Kidney glomerular epithelial cell (primary cell): ENCODE data around the gene ABCC10.

Experiments
- DNase-seq: peaks from one replicate; lab custom pipeline; 2025; lab: John Stamatoyannopoulos, UW

The ABCC10 gene

GRCh38 chr6:43468748-43469681, 41.7 kb downstream of the ABCC10 start:
- DNase-seq: no peak

DNA sequence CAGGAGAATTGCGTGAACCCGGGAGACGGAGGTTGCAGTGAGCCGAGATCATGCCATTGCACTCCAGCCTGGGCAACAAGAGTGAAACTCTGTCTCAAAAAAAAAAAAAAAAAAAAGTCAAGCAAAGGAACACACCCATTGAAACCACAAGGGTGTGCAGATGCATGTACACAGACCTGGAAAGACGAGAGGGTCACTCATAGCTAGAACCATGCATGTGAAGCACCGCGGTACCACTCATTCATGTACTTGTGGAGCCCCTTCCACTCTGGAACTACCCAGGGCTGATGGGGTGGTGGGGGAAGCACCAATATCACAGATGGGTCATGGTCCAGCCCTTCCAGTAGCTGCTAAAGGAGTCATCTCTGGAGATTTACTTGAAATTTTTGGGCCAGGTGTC, 42.6 kb downstream of the ABCC10 start:
- no peak for DNase-seq

DNA sequence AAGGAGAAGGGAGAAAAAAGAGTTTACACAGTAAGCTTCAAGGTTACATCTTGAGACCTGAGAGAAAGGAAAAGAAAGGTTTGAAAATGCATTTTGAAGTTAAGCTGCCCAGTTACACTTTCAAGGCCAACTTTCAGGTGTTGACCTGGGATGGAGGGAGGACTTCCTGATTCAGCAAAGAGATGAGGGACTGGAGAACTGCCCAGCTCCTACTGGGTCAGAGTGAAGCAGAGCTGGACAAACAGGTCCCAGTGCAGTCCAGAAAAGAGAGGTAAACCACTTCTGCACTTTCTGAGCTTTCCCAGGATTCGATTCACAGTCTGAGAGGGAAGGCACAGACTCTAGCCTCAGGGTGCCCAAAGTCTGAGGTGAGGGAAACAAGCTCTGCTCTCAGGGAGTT, 44.1 kb downstream of the ABCC10 start:
- no peak for DNase-seq

- DNase-seq: no peak
Observed at GRCh38 chr6:43472515-43472914, 45.2 kb downstream of the ABCC10 start.

DNA sequence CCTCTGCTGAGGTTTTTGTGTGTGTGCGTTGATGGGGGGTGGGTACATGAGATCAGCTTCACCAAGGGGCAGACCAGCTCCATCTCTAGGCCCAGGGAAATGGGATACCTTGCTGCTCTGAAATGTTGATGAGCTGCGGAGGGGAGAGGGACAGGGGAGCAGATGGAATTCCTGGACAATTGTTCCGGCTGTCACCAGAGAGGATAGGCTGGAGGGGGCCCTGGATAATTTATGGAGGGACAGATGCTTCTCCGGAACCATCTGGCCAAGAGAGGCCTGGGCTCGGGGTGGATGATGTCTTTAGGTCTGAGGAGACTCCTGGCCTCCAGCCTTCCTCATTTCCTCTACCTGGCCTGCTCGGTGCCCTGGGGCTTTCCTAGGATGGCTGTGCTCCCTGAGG, 48.2 kb downstream of the ABCC10 start:
- no peak for DNase-seq

DNA sequence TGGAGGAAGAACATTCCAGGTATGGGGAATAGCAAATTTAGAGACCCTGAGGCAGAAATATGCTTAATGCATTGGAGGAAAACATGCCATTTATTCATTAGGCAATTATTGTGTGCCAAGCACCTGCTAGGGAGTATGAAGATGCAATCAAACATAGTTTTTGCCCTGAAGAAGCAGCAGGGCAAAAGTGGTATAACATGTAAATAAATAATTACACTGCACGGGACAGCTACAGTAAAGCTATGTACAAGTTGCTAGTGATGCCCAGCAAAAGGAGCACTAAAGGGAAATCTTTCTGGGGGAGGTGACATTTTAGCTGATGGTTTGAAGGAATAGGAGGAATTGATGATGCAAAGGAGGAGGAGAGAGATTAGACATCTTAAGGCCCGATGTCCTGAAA, 49.4 kb downstream of the ABCC10 start:
- no peak for DNase-seq

GRCh38 chr6:43477235-43478007, 50.1 kb downstream of the ABCC10 start, which contains the start of gene TJAP1:
Gene TJAP1 (plus strand): TSS chr6:43477570. CDS start chr6:43499002, 21,432 bp downstream.
- DNase-seq: peak; percentile 78

DNA sequence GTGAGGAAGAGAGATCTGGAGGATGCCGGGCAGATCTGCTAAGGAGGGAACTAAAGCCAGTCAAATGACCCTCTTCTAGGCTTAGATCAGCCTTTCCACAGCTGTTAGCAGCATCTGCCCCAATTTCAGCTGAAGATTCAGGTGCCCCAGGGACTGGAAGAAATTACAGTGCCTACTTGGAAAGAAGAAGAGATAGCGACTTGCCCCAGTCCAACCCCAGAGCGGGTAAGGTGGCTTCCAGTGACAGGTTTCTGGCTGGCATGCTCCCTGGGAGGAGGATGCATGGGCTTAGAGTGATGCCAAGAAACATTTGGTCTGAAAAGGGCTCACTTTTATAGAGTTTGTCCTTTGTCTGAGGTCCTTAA, 50.6 kb downstream of the ABCC10 start:
- no peak for DNase-seq

DNA sequence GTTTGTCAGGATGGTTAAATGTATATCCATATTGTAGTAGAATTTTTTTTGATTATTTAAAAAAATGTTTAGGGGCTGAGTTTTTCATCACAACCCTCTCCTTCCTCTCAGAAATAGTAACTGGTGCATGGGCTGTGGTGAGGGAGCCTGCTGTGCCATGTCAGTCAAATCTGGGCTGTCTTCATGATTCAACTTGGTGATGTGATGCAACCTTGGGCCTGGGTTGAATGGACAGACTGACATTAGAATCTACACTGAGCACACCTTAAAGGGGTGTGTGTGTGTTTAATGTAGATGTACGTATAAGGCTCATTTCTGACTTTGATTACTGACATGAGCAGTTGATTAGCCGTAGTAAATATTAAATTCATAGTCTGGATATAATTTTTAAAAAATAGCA, 53.7 kb downstream of the ABCC10 start:
- DNase-seq: no peak

DNA sequence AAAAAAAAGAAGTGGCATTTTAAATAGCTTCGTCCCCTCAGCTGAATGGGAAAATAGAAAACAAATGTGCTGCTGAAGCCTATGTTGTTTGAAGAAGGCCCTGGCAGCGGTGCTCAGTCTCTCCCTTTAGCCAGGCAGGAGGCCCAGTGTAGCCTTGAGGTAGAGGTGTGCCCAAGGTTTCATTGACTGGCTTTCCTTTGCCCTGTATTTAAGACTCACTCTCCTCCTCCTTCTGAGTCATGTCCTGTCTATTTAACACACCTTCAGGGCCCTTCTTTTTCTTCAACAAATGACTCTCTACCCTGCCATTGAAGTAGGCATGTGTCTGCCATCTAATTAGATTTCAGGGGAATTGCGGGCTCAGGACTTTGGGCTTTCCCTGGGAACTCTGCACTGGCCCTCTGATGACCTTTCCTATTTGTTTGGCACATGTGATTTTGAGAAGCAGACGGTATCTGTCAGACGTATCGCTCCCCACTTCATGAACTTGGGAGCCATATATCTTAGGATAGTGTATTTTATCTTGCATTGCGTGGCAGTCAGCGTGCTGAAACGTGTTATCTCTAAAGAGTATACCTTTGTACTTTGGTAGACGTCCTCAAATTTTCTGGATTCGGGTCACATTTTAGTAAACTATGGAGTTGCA, 54.4 kb downstream of the ABCC10 start:
- no peak for DNase-seq

GRCh38 chr6:43488667-43489276, 61.4 kb downstream of the ABCC10 start:
- no peak for DNase-seq

DNA sequence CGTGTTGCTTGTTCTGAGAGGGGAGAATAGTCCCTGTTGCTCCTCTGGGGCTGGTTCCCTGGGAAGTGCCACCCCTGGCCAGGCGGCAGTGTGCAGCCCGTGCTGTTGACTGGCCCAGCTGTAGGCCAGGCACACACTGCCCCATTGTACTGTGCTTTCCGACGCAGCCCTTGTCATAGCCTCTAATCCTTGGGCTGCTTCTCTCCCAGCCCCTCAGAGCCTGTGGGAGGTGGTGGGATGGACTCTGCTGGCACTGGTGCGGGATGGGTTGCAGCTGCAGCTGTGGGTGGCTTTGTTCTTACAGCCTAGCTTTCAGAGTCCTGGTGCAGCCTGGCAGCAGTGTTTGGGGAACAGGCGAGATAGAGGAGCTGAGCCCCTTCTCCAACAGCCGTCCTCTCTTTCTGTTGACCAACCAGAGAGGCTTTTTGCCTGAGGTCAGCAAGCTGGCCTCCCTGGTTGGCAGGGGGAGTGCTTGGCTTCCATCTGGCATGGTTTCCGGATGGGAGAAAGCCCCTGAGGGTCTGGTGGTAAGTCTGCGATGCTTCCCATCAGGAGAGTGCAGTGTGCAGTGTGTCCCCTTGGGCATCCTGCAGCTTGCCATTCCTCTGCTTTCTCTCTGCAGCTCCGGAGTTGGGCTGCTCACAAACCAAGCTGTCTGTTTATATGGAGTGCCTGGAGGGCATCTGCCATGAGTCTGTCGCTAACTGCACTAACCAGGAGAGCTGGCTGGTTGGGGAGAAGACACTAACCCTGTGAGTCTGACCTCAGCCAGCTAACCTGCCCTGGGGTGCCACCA, 62.1 kb downstream of the ABCC10 start:
- no peak for DNase-seq

DNA sequence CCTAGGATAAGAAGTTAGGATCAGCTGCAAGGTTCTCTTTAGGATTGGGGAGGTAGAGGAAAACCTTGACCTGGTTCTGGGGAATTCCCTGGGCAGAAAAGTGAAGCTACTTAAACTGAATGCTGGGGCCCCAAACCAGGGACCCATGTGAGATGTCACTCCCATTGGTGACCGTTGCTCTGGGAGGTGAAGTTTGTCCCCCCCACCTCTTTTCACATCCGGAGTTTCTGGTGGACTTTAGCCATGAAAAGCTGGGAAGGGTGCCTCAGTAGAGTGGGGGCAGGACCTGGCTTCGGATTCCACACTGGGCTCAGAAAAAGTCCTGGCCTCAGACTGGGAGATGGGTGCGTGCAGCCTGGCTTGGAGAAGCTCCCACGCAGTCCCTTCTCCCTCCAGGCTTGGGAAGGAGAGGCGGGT, 63.2 kb downstream of the ABCC10 start:
- DNase-seq: no peak

- DNase-seq: no peak
Observed at GRCh38 chr6:43491750-43492661, 64.7 kb downstream of the ABCC10 start.

GRCh38 chr6:43492673-43493072, 65.3 kb downstream of the ABCC10 start:
- DNase-seq: no peak

DNA sequence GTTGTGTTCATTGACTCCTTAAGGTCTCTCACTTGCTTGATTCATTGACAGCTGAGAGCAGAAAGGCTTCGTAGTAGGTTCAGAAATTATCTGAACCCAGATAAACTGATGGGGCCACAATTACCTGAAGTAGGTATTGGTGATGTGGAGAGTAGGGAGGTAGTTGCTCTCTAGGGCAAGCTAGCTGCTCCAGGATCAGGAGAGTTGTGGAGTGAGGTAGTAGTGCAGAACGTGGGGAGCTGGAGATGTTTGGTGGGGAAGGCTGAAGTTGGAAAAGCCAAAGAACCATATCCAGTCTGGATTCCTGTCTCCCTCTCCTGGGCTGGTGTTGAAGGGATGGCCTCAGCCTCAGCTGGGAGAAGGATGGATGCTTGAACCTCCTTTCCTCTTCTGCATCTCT, 65.9 kb downstream of the ABCC10 start:
- DNase-seq: no peak

- DNase-seq: no peak
Observed at GRCh38 chr6:43493833-43494232, 66.5 kb downstream of the ABCC10 start.

DNA sequence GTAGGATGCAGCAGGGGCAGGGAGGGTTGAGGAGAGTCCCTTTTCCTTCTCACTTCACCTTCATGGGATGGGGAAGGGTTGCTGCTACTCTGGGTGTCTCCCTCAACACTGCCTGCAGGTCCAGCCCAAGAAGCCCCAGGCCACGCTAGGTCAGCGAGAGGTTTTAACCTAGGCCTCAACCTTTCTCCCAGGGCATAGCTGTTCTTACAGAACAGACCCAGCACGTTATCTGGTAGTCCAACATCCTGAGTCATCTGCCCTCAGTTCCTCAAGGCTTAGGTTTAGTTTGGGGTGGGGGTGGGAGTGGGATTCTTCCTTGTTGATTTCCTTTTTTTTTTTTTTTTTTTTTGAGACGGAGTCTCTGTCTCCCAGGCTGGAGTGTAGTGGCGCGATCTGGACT, 67.0 kb downstream of the ABCC10 start:
- no peak for DNase-seq

DNA sequence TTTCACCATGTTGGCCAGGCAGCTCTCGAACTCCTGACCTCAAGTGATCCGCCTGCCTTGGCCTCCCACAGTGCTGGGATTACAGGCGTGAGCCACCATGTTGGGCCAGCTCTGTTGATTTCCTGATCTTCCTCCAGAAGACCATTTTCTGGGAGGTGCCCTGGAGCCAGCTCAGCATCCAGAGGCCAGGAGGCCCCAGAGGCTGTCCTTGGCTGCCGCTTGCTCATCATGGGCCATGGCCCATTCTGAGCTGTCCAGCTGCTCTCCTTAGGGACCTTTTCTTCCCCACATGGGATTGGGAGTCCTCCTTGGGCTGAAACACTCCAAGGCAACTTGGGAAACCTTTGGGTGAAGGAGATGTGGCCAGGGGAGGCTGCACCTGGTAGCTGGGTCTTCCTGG, 67.4 kb downstream of the ABCC10 start:
- DNase-seq: no peak

DNA sequence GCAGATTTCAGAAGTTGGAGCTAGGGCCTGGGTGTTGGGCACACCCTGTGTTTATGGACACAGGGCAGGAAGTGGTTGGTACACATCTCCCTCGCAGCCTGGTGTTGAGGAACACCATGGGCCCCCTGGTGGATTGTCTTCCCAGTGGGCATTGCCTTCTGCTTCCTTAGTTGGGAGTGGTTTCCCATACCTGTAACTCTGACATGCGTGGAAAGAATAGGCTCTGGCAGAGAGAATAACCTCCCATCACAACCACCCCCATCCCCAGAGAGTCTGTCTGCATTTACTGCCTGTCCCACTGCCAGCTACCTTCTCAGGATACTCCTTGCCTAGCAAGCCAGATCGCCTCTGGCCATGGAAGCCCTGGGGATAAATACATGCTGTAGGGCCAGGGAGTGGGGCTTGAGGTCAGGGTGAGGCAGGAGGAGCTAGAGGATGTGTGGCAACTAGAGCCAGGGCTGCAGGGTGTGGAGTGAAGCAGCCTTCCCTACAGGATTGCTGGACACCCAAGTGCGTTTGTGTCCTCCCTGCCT, 68.1 kb downstream of the ABCC10 start:
- no peak for DNase-seq
